Measurements from ENCODE around the gene MBD3L4. TPM values are rescaled to one million over a fixed set of nuclear protein-coding genes. Genes with fewer than 3 reads are reported as not detected.

The MBD3L4 gene
- total and polyA plus RNA-seq, 2 donors (not counting 3 experiments of a cell fraction or from before 2014, with no cell fraction given), result not detected

GRCh38 chr19:7013678-7014077 lies 26.3 kb downstream of the MBD3L4 start:
- TF ChIP-seq CTCF (IDR thresholded peaks at IDR 0.05; ENCODE audit: extremely low read depth in 1 of 2, insufficient read depth in 1 of 2, low read depth in 1 of 2, low read length in 2 of 2) (no peak), MAX (IDR thresholded peaks at IDR 0.05; ENCODE audit: insufficient read depth, insufficient read length) (no peak), GATA2 (IDR thresholded peaks at IDR 0.05; ENCODE audit: insufficient read depth, insufficient read length, low read depth, low read length) (no peak), JUN (IDR thresholded peaks at IDR 0.05; ENCODE audit: borderline replicate concordance, insufficient read depth, insufficient read length, low read depth) (no peak), FOS (IDR thresholded peaks at IDR 0.05; ENCODE audit: borderline replicate concordance, insufficient read depth, low read length) (no peak), MYC (IDR thresholded peaks at IDR 0.05; ENCODE audit: low read depth, low read length) (no peak), POLR2A (IDR thresholded peaks at IDR 0.05; ENCODE audit: low read depth, low read length) (no peak), EZH2 (IDR thresholded peaks at IDR 0.05; ENCODE audit: borderline replicate concordance, low read depth, low read length, severe bottlenecking) (no peak), POLR2AphosphoS5 (IDR thresholded peaks at IDR 0.05; ENCODE audit: insufficient read depth, low read depth, low read length) (no peak)
- ChIA-PET CTCF (no interaction called here), POLR2A (no interaction called here)
- dilution Hi-C loops (cut with MboI; ENCODE audit: extremely low pct_ligation_motif_present, low sequenced_read_pairs), result no loop called here
- Histone ChIP-seq H3K9ac (replicated peaks; ENCODE audit: extremely low read depth, insufficient read depth, low read length) (no peak overlapping the region), H3K27ac (ENCODE audit: insufficient read depth, low read depth, low read length) (no peak overlapping the region), H3K79me2 (ENCODE audit: control insufficient read depth, insufficient read depth, low read length) (no peaks in the 10 kb centered on the region), H4K20me1 (replicated peaks; ENCODE audit: control insufficient read depth, extremely low read depth, insufficient read depth, low read length) (no peaks in the 10 kb centered on the region), H3K4me3 (replicated peaks in 1 of 3; ENCODE audit: insufficient read depth in 1 of 3, low read depth in 1 of 3, low read length in 3 of 3) (no peak overlapping the region), H2AFZ (ENCODE audit: low read depth, low read length) (no peak overlapping the region), H3K4me1 (ENCODE audit: control insufficient read depth, extremely low read depth, insufficient read depth, low read length) (no peaks in the 10 kb centered on the region), H3K9me1 (replicated peaks; ENCODE audit: control insufficient read depth, extremely low read depth, insufficient read depth, low read length) (no peaks in the 10 kb centered on the region), H3K9me3 (replicated peaks; ENCODE audit: control insufficient read depth, insufficient read depth, low read length) (no peaks in the 10 kb centered on the region), H3K4me2 (ENCODE audit: insufficient read depth, low read length) (no peak overlapping the region), H3K27me3 (ENCODE audit: control insufficient read depth in 2 of 2, insufficient read depth in 2 of 2, low read length in 2 of 2) (no peaks in the 10 kb centered on the region), H3K36me3 (ENCODE audit: control insufficient read depth in 2 of 2, extremely low read depth in 1 of 2, insufficient read depth in 2 of 2, low read length in 2 of 2) (no peaks in the 10 kb centered on the region)
- no peak for FAIRE-seq
- no TSS peak for BruUV-seq (replicated peaks)
- DNase-seq (ENCODE audit: low read depth, low spot score), result no peak
- intact Hi-C loops (cut with micrococcal nuclease), result no loop called here

All from endothelial cell of umbilical vein (primary cell).